ENCODE measurements around the gene ARHGAP10.

- no peak for TF ChIP-seq CTCF (IDR thresholded peaks at IDR 0.05)
- no peak for TF ChIP-seq POLR2A (IDR thresholded peaks at IDR 0.05; ENCODE audit: low read depth)
- TF ChIP-seq EP300 (IDR thresholded peaks at IDR 0.05): no peak
These were observed 61.9 kb downstream of the ARHGAP10 start for GRCh38 chr4:147793569-147794313.

All from esophagus muscularis mucosa (tissue), 4 donors.